SKM-1 (cell line): ENCODE data around the gene CNKSR2.

Experiments used
- DNase-seq: peaks from one replicate; lab custom pipeline; 2025; ENCODE audit not compliant: unreplicated experiment; lab: John Stamatoyannopoulos, UW

The CNKSR2 gene

GRCh38 chrX:21590012-21590776, 216.0 kb downstream of the CNKSR2 start:
- DNase-seq = no peak

GRCh38 chrX:21606002-21606401, 231.8 kb downstream of the CNKSR2 start:
- no peak for DNase-seq

- DNase-seq = no peak
These were observed 235.9 kb downstream of the CNKSR2 start for GRCh38 chrX:21610168-21610567.

- no peak for DNase-seq
These were observed 237.9 kb downstream of the CNKSR2 start for GRCh38 chrX:21612154-21612553.

- no peak for DNase-seq
These were observed 242.2 kb downstream of the CNKSR2 start for GRCh38 chrX:21616386-21616785.

GRCh38 chrX:21620234-21620633, 246.0 kb downstream of the CNKSR2 start:
- no peak for DNase-seq

- DNase-seq = no peak
These were observed 249.7 kb downstream of the CNKSR2 start for GRCh38 chrX:21623778-21624501.

- no peak for DNase-seq
These were observed 257.8 kb downstream of the CNKSR2 start for GRCh38 chrX:21632027-21632426.

GRCh38 chrX:21638311-21638710, 264.1 kb downstream of the CNKSR2 start:
- no peak for DNase-seq

GRCh38 chrX:21639775-21640174, 265.6 kb downstream of the CNKSR2 start:
- DNase-seq = no peak

- DNase-seq = no peak
These were observed 271.2 kb downstream of the CNKSR2 start for GRCh38 chrX:21645431-21645830.

- no peak for DNase-seq
These were observed 271.7 kb downstream of the CNKSR2 start for GRCh38 chrX:21645886-21646285.

GRCh38 chrX:21655901-21656586, 281.8 kb downstream of the CNKSR2 start:
- DNase-seq = no peak

GRCh38 chrX:21656587-21657317, 282.5 kb downstream of the CNKSR2 start:
- DNase-seq = no peak

- no peak for DNase-seq
These were observed 283.3 kb downstream of the CNKSR2 start for GRCh38 chrX:21657318-21658151.

GRCh38 chrX:21658152-21658737, 284.0 kb downstream of the CNKSR2 start, which contains the start of gene KLHL34:
Gene KLHL34, minus strand, starts transcription at chrX:21658330. Its CDS starts 542 bp downstream, at chrX:21657788.
- DNase-seq = no peak

- DNase-seq = no peak
These were observed 284.5 kb downstream of the CNKSR2 start for GRCh38 chrX:21658746-21659145.

GRCh38 chrX:21659320-21659719, 285.1 kb downstream of the CNKSR2 start:
- DNase-seq = no peak

GRCh38 chrX:21660156-21660555, 285.9 kb downstream of the CNKSR2 start:
- no peak for DNase-seq

- DNase-seq = no peak
These were observed 287.1 kb downstream of the CNKSR2 start for GRCh38 chrX:21661316-21661715.
